ENCODE measurements around the gene HKDC1. TPM values are rescaled to one million over a fixed set of nuclear protein-coding genes. Genes with fewer than 3 reads are reported as not detected.

Gene HKDC1
- total and polyA plus RNA-seq, 10 donors = 0.26 to 3.0 (median 0.70) TPM; not detected in 1

- Histone ChIP-seq H3K27me3 (replicated peaks in 1 of 7) (no peaks in the 10 kb centered on the region), H3K9me3 (no peaks in the 10 kb centered on the region), H3K4me1 (no peaks in the 10 kb centered on the region), H3K4me3 (no peak overlapping the region), H3K36me3 (no peaks in the 10 kb centered on the region), H3K27ac (no peak overlapping the region)
- TF ChIP-seq CTCF (IDR thresholded peaks at IDR 0.05 in 8 of 11, conservative IDR thresholded peaks at IDR 0.05 in 3 of 11) (no peak), POLR2AphosphoS5 (IDR thresholded peaks at IDR 0.05) (no peak), POLR2A (IDR thresholded peaks at IDR 0.05) (no peak)
- DNase-seq = no peak
- intact Hi-C loops (cut with DNase I; ENCODE audit: low total_unique reads) = no loop called here
- WGBS, 5 donors = 87 to 96% (median 92%) methylated on average over 3 to 5 of the region's 5 CpGs
These were observed 25.9 kb downstream of the HKDC1 start for GRCh38 chr10:69246036-69246435.

DNA sequence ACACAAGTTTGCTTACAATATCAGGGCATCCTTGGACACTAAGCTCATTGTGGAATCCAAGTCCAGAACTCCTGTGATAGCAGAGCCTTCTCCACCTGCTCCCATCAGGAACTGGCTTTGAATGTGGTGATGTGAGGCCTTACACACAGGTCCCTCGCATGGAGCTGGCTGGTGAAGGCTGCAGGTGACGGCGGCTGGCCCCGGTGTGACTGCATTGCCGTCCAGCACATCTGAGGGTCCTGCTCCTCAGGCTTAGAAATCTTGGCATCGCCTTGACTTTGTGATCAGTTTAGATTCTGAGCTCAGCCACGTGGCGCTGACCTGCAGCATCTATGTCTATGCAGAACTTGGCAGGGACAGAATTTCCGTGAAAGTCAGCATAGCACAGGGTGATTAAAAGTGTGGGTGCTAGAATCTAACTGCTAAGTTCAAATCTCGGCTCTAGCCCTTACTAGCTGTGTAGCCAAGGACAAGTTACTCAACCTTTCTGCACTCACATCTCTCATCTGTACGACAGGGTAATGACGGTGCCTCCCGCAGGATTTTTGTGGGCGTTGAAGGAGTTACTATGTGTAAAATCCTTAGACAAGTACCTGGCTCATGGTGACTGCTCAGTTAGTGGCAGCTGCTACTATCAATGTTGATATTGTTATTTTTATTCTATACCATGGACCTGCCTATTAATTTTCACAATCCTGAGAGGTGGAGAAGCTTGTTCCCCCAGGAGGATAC lies 26.6 kb downstream of the HKDC1 start:
- Histone ChIP-seq H3K27ac (no peak overlapping the region), H3K4me1 (no peaks in the 10 kb centered on the region), H3K4me3 (no peak overlapping the region), H3K27me3 (replicated peaks in 1 of 7) (no peaks in the 10 kb centered on the region), H3K9me3 (no peaks in the 10 kb centered on the region), H3K36me3 (no peaks in the 10 kb centered on the region)
- no peak for DNase-seq
- intact Hi-C loops (cut with DNase I; ENCODE audit: low total_unique reads) = no loop called here
- WGBS, 5 donors = 83 to 88% (median 86%) methylated on average over 11 to 14 of the region's 14 CpGs
- TF ChIP-seq POLR2A (IDR thresholded peaks at IDR 0.05) = no peak
- TF ChIP-seq CTCF (IDR thresholded peaks at IDR 0.05 in 8 of 11, conservative IDR thresholded peaks at IDR 0.05 in 3 of 11) = no peak
- no peak for TF ChIP-seq POLR2AphosphoS5 (IDR thresholded peaks at IDR 0.05)

DNA sequence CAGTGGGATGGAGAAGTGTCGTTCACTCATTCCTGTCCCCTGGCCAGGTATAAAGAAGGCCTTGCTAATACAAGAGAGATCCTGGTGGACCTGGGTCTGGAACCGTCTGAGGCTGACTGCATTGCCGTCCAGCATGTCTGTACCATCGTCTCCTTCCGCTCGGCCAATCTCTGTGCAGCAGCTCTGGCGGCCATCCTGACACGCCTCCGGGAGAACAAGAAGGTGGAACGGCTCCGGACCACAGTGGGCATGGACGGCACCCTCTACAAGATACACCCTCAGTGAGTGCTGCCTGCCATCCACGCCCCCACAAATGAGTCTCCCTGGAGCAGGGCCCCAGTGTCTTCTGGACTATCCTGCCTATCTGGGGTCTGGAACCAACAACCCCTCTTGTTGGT lies 27.2 kb downstream of the HKDC1 start:
- H3K9me3 ChIP-seq = no peaks in the 10 kb centered on the region
- WGBS, 5 donors = 92 to 98% (median 94%) methylated on average over 12 to 13 of the region's 13 CpGs
- no peaks in the 10 kb centered on the region for H3K36me3 ChIP-seq
- TF ChIP-seq POLR2A (IDR thresholded peaks at IDR 0.05) = no peak
- TF ChIP-seq CTCF (IDR thresholded peaks at IDR 0.05 in 8 of 11, conservative IDR thresholded peaks at IDR 0.05 in 3 of 11) = no peak
- no peak for TF ChIP-seq POLR2AphosphoS5 (IDR thresholded peaks at IDR 0.05)
- no peaks in the 10 kb centered on the region for H3K27me3 ChIP-seq (replicated peaks in 1 of 7)
- no peak for DNase-seq
- intact Hi-C loops (cut with DNase I; ENCODE audit: low total_unique reads) = no loop called here
- H3K27ac ChIP-seq = no peak overlapping the region
- H3K4me1 ChIP-seq = no peaks in the 10 kb centered on the region
- H3K4me3 ChIP-seq = no peak overlapping the region

GRCh38 chr10:69248117-69248730 lies 28.1 kb downstream of the HKDC1 start:
- WGBS, 5 donors = 87 to 93% (median 89%) methylated on average over 24 of the region's 24 CpGs
- DNase-seq = no peak
- intact Hi-C loops (cut with DNase I; ENCODE audit: low total_unique reads) = no loop called here
- TF ChIP-seq POLR2A (IDR thresholded peaks at IDR 0.05) (no peak), POLR2AphosphoS5 (IDR thresholded peaks at IDR 0.05) (no peak), CTCF (IDR thresholded peaks at IDR 0.05 in 8 of 11, conservative IDR thresholded peaks at IDR 0.05 in 3 of 11) (no peak)
- Histone ChIP-seq H3K9me3 (no peaks in the 10 kb centered on the region), H3K27me3 (replicated peaks in 1 of 7) (no peaks in the 10 kb centered on the region), H3K4me1 (no peaks in the 10 kb centered on the region), H3K4me3 (no peak overlapping the region), H3K27ac (no peak overlapping the region), H3K36me3 (no peaks in the 10 kb centered on the region)
